Measurements from ENCODE around the gene SFTPB.
"Not testable (repeated sequence)": the region's sequence is repeated elsewhere in the genome, so short reads cannot be mapped to it uniquely, and the experiment has no call there.

The SFTPB gene

GRCh38 chr2:85652056-85652455 lies 15.9 kb downstream of the SFTPB start:
- DNase-seq: no peak

- DNase-seq: no peak
Observed at GRCh38 chr2:85651097-85651496, 16.9 kb downstream of the SFTPB start.

GRCh38 chr2:85650456-85650855 lies 17.5 kb downstream of the SFTPB start:
- no peak for DNase-seq

GRCh38 chr2:85649201-85650190 lies 18.5 kb downstream of the SFTPB start:
- peak; percentile 88 for DNase-seq

- DNase-seq: peak; percentile 66
Observed at GRCh38 chr2:85648619-85649018, 19.4 kb downstream of the SFTPB start.

GRCh38 chr2:85647823-85648526 lies 20.0 kb downstream of the SFTPB start:
- no peak for DNase-seq

- DNase-seq: no peak
Observed at GRCh38 chr2:85646166-85646565, 21.8 kb downstream of the SFTPB start.

- DNase-seq: no peak
Observed at GRCh38 chr2:85644909-85645308, 23.1 kb downstream of the SFTPB start.

GRCh38 chr2:85642725-85643124 lies 25.3 kb downstream of the SFTPB start:
- DNase-seq: no peak

GRCh38 chr2:85635636-85636035 lies 32.4 kb downstream of the SFTPB start:
- DNase-seq: peak; percentile 18

GRCh38 chr2:85635011-85635410 lies 33.0 kb downstream of the SFTPB start:
- DNase-seq: no peak

- no peak for DNase-seq
Observed at GRCh38 chr2:85631316-85631715, 36.7 kb downstream of the SFTPB start.

- no peak for DNase-seq
Observed at GRCh38 chr2:85628658-85629057, 39.3 kb downstream of the SFTPB start.

- DNase-seq: no peak
Observed at GRCh38 chr2:85623991-85624390, 44.0 kb downstream of the SFTPB start.

- DNase-seq: no peak
Observed at GRCh38 chr2:85621338-85621737, 46.7 kb downstream of the SFTPB start.

GRCh38 chr2:85619617-85620016 lies 48.4 kb downstream of the SFTPB start:
- DNase-seq: no peak

- not testable (repeated sequence) for DNase-seq
Observed at GRCh38 chr2:85617723-85618122, 50.3 kb downstream of the SFTPB start.

- DNase-seq: no peak
Observed at GRCh38 chr2:85615413-85615728, 52.6 kb downstream of the SFTPB start.

GRCh38 chr2:85614757-85615156 lies 53.2 kb downstream of the SFTPB start:
- not testable (repeated sequence) for DNase-seq

- no peak for DNase-seq
Observed at GRCh38 chr2:85613717-85614515, 54.1 kb downstream of the SFTPB start.

GRCh38 chr2:85611705-85612587 lies 56.1 kb downstream of the SFTPB start, which contains the start of gene C2orf68:
Gene C2orf68 (minus strand): TSS chr2:85612066. CDS start chr2:85611984, 82 bp downstream.
- DNase-seq: peak; percentile 79

- DNase-seq: no peak
Observed at GRCh38 chr2:85611217-85611704, 56.7 kb downstream of the SFTPB start.

Measured in HCEC 1CT (cell line).